ENCODE data around the gene DMXL2.
"Not testable (repeated sequence)": the region's sequence is repeated elsewhere in the genome, so short reads cannot be mapped to it uniquely, and the experiment has no call there.

DNA sequence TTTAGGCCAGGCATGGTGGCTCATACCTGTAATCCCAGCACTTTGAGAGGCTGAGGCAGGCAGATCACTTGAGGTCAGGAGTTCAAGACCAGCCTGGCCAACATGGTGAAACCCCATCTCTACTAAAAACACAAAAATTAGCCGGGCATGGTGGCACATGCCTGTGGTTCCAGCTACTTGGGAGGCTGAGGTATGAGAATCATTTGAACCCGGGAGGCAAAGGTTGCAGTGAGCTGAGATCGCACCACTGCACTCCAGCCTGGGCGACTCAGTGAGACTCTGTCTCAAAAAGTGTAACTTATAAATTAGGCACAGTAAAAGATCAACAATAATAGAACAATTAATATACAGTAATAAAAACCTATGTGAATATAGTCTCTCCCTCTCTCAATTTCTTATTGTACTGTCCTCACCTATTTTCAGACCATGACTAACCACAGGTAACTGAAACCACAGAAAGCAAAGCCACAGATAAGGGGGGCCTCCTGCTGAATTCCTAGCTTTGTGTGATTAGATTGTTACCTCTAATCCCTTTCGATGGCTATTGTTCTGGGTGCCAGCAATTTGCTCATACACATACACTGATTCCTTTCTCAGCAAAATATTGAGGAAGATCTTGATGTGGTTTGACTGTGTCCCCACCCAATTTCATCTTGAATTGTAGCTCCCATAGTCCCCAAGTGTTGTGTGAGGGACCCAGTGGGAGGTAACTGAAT, 176.4 kb downstream of the DMXL2 start:
- TF ChIP-seq ELF4 (IDR thresholded peaks at IDR 0.05); FOXM1 (IDR thresholded peaks at IDR 0.05; ENCODE audit: borderline replicate concordance); ZNF384 (IDR thresholded peaks at IDR 0.05); HDGF (IDR thresholded peaks at IDR 0.05; ENCODE audit: borderline replicate concordance); SP1 (IDR thresholded peaks at IDR 0.05); SUZ12 (IDR thresholded peaks at IDR 0.05); L3MBTL2 (conservative IDR thresholded peaks at IDR 0.05); TARDBP (IDR thresholded peaks at IDR 0.05); NFRKB (IDR thresholded peaks at IDR 0.05); ARNT (IDR thresholded peaks at IDR 0.05); FOXK2 (IDR thresholded peaks at IDR 0.05); CTBP1 (IDR thresholded peaks at IDR 0.05; ENCODE audit: borderline replicate concordance): not testable (repeated sequence)
- TF ChIP-seq, protein P1, sequence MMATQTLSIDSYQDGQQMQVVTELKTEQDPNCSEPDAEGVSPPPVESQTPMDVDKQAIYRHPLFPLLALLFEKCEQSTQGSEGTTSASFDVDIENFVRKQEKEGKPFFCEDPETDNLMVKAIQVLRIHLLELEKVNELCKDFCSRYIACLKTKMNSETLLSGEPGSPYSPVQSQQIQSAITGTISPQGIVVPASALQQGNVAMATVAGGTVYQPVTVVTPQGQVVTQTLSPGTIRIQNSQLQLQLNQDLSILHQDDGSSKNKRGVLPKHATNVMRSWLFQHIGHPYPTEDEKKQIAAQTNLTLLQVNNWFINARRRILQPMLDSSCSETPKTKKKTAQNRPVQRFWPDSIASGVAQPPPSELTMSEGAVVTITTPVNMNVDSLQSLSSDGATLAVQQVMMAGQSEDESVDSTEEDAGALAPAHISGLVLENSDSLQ (IDR thresholded peaks at IDR 0.05): not testable (repeated sequence)

Data from HEK293T (cell line).